AG08395 (cell line): ENCODE results near the gene IFT81.

ENCODE experiments used
- DNase-seq: peaks from one replicate; pipeline ENCODE4 v3.0.0; 2012; ENCODE audit warnings: mixed read lengths, low spot score

Gene IFT81

DNA sequence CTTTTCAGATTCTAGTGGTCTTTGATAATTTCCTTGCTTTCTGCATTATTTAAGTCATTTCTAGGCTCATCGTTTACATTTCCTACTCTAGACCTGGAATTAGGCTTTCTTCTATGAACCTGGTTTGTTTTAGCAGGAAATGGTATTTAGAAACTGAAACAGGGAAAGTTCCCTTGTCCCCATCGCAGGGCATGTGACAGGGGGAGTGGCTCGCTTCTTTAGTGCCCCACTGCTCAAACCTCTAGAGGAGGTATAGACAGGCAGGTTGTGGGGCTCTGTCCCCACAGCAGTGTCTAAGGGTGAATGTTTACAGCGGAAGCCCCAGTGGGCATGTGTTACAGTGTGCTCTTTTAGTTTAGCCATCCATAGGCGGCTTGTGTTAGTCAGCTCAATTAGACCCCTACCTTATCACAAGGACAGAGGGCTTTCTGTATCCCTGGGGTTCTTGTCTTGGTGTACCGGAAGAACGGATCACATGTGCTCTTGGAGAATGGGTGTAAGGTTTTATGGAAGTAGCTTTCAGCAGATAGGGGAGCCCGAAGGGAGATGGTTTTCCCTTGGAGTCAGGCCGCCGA is 25.0 kb downstream of the IFT81 start:
- DNase-seq = no peak

DNA sequence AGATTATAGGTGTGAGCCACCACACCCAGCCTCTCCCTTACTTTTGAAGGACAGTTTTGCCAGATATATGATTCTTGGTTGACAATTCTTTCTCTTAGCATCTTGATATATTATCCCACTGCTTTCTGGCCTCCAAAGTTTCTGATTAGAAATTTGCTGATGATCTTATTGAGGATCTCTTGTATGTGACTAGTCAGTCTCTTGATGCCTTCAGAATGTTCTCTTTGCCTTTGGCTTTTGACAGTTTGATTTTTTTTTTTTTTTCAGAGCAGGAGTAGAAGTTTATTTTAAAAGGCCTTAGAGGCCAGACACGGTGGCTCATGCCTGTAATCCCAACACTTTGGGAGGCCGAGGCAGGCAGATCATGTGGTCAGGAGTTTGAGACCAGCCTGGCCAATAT is 32.6 kb downstream of the IFT81 start:
- DNase-seq = no peak

DNA sequence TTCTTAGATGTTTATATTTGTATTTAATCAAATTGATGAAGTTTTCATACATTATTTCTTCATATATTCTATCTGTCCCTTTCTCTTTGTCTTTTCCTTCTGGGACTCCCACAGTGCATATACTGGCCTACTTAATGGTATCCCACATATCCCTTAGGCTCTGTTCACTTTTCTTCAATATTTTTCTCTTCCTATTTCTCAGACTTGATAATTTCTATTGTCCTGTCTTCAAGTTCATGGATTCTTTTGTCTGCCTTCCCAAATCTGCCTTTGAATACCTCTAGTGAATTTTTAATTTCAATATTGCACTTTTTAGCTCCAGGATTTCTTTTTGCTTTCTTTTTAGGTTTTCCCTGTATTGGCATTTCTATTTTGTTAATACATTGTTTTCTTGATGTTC is 33.4 kb downstream of the IFT81 start:
- DNase-seq = no peak

DNA sequence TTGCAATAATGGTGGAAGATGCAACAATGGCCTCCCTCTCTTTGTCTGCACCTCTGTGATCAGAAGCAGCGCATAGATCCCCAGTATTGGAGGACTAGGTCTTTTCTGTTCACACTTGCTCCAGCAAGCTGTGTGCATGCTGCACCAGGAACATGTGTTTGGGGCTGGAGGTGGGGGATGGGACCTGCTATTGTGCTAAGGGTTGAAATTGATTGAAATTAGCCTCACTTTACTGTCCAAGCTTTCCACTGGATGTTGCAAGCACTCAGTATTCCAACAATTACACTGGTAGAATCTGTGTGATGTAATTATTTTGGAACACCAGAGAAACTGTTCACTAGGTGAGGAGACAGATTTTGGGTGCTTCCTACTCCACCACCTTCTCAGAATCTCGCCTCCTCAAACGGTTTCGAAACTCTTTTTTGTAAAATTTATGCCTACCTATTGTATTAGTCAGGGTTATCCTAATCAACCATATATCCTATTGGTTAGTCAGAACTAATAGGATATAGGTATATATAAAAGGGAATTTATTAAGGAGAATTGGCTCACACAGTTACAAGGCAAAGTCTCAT is 35.6 kb downstream of the IFT81 start:
- no peak for DNase-seq

DNA sequence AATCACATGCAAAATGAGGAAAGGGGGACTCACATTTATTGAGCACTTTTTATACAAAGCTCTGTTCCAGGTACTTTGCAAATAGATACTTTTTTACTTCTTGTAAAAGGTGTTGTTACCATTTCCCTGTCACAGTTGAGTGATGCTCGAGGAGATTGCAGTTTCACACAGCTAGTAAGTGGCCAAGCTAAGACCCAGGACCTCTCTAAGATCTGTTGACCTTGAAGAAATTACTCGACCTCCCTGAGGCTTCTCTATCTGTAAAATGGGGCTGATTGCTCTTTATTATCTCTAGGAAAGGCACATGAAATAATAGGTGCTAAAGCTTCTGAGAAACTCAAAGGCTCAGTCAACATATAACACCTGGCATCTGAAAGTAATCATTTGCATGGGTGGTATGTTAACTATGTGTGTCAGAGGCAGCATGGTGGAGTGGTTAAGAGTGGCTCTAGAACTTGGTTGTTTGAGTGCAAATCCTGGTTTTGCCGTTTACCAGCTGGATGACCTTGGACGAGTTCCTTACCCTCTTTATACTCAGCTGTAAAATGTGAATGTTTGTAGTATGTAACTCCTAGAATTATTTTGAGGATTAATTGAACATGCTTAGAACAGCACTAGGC is 41.5 kb downstream of the IFT81 start:
- no peak for DNase-seq

DNA sequence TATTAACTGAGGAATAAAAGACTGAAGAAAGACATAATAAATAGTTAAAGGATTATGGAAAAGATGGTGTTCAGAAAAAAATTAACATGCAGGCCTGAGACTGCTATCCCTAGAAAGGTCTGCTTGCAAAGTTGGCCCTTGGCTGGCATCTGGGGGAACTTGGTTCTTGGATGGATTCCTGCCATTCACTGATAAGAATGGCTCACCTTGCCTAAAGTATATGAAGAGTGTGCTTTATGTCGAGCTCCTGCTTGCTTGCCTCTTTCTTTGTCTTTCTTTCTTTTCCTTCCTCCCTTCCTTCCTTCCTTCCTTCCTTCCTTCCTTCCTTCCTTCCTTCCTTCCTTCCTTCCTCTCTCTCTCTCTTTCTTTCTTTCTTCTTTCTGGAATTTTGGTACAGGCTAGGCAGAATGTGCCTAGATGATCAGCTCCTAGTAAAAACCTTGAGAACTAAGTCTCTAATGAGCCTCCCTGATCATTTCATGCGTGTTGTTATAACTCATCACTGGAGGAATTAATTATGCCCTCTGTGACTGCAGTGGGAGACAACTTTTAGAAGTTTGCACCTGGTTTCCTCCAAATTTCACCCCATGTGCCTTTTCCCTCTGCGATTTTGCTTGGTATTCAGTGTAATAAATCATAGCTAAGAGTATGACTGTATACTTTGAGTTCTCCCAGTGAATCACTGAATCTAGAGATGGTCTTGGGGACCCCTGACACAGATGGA is 44.7 kb downstream of the IFT81 start:
- no peak for DNase-seq

DNA sequence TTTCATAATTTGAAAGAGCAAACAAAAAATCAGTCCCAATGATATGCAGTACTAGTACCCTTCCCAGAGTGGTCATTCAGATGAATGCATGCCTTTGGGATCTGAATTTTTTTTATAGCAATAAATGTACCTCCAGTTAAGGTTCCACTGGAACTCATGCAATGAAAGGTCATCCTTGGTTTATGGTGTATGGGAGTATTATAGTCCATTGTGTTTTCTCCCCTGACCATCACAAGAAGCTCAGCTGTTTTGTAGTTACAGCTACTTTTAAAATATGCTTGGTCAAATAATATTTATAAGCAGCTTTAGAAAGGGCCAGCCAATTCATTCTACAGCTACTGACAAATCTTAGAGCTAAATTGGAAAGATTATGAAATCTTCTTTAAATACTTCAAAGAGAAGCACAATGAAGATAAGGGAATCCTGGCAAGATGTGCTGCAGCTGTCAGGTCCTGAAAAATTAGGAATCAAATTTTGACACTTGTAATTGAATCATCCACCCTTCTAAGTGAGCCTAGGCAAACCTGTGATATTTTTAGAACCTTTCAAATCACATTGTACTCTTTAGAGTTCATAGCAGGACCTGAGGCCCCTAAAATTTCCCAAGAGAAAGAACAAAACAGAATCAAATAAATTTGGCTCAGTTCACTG is 46.5 kb downstream of the IFT81 start:
- DNase-seq = no peak

DNA sequence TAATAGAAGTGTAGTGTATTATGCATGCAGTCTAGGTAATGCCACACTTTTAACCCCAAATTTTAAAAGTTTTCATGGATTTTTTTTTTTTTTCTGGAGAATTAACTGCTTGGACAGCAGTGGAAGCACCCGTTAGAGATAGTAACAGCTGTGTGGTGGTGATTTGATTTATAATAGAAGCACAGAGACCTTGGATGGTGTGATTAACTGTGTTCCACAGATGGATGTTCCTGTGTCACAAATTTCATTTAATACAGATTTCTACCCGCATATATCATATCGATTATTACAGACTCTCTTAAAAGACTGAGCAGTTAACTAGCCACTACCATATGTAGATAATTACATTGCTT is 47.0 kb downstream of the IFT81 start:
- DNase-seq = no peak

DNA sequence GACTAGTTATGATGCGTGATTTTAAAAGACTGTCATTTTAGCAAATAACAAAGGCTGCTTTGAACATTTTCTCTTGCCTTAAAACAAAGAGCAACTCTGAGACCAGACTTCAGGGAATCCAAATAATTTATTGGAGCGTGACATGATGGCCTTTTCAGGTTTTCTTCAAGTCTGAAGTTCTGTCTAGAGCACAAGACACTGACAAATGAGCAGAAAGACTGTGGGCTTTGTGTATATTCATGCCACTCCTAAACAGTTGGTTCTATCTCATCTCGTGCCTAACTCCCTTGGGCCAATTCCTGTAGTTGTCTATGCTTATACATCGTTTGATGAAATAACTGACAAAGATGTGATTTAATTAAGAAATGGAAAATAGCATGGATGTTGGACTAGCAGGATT is 47.5 kb downstream of the IFT81 start:
- no peak for DNase-seq

DNA sequence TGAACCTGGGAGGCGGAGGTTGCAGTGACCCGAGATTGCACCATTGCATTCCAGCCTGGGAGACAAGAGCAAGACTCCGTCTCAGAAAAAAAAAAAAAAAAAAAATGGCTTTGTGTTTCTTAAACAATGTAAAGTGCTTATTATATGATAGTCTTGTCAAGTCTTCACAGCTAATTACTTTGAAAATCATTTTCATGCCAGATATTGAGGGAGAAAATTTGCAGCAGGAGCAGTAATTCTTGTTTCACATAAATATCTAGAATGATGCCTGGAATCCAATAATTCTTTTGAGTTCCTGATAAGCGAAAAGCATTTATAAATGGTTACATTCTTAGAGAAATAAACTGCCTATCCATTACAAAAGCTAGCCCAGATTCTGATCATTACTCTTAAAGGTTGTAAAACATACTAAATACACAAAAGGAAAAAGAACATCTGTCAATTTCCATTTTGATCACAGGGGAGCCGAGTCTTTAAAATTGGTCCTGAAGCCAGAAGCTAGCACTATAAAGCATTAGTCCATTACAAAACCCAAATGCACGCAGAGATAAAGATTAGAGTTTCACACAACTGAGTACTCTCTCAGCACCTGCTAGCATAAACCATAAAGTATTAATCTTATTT is 50.3 kb downstream of the IFT81 start:
- DNase-seq = no peak

DNA sequence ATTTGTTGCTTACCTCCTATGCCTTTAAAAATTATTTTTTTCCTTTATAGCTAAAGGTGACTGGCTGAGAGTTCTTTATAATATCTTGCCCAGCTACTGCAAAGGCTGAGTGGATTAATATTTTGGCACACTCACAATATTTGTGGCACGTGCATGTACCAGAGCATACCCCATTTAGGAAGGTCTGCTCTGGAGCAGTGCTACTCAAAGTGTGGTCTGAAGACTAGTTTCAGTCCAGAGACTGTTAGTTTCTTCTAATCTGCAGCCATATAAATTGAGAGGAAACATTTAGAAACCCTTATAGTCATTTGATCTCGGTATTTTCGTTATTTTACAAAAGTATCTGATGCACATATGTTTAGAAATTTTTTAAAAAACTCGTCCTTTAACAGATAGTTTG is 51.0 kb downstream of the IFT81 start:
- no peak for DNase-seq

DNA sequence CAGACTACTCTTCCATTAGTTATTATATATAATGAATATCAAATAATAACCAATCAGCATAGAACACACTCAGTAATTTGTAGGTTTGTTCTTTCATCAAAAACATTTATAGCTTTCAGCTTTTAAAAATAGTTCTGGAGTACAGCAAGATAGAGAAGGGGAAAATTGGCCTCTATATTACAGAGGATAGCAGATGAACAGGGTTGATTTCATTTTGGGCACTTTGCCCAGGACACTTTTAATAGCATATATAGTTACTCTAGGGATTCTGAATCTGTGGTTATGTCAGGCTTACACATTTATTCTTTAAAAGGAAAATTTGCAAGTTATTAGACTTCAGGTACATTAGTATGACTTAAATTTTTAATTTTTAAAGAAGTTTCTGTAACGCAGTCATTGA is 52.6 kb downstream of the IFT81 start:
- DNase-seq = no peak

DNA sequence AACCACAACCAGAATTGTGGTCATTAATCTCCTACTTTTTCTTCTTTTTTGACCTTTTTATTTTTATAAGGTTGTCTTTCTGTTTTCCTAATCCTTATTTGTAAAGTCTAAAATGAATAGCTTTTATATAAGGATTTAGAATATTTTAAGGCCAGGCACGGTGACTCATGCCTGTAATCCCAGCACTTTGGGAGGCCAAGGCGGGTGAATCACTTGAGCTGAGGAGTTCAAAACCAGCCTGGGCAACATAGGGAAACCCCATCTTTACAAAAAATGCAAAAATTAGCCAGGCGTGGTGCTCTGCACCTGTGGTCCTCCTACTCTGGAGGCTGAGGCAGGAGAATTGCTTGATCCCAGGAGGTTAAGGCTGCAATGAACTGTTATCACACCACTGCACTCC is 55.1 kb downstream of the IFT81 start:
- no peak for DNase-seq

DNA sequence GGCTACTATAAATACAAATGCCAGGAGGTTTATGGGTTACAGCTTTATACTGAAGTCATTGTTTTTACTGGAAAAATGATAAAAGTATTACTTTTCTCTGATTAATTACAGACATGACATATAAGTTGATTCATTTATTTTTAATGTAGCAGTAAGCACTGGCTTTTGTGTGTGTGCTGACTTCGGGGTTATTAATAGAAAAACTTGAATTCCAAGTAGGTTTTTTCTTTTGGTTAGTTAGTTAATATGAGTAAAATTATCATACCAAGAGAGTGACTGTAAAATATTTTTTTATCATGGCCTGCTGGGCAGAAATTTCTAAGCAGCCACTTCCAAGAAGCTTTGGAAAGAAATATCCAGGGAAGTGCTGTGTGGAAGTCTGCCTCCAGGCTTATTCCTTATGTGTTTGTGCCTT is 56.4 kb downstream of the IFT81 start:
- peak; percentile 44 for DNase-seq

DNA sequence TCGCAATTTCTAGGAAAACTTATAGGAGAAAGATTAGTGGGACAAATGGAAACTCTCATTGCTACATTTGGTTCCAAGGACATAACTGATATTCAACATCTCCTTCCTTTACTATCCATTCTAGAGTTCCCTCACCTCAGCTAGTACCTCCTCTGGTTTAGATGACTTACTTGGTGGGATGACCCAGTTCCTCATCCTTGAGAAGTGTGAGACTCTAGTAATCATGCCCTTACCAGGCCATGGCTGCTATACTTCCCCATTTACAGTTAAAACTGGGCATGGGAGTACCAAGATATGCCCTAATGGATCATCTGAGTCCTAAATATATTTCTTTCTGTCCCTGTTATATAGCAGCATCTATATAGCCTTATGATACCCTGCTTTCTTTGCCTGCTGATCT is 58.1 kb downstream of the IFT81 start:
- no peak for DNase-seq

DNA sequence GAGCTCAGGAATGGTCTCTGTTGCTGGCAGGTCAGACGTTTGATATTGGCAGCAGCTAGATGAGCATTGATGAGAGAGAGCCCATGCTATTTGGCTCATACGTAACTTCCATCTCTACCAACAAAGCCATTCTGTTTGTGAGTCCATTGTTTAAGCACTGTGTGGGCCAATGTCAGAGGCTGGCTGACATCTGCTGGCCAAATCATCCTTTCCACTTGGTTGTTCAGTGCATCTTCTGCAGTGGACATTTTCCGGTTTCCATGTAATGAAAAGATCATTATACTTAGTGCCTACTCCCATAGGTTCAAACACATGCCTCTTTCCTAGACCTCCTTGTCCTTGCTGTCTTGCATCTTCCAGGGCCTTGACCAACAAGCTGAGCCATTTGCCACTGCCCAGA is 59.2 kb downstream of the IFT81 start:
- DNase-seq = no peak

DNA sequence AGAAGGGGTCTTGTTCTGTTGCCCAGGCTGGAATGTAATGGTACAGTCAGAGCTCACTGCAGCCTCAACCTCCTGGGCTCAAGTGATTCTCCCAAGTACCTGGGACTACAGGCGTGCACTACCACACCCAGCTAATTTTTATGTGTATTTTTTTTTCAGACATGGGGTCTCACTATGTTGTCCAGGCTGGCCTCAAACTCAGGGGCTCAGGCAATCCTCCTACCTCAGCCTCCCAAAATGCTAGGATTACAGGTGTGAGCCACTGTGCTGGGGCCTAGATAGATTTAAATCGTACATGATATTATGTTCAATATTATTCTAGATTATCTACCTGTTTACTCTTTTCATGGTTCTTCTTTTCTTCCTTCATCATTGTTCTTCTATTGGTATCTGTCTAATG is 61.5 kb downstream of the IFT81 start:
- no peak for DNase-seq

DNA sequence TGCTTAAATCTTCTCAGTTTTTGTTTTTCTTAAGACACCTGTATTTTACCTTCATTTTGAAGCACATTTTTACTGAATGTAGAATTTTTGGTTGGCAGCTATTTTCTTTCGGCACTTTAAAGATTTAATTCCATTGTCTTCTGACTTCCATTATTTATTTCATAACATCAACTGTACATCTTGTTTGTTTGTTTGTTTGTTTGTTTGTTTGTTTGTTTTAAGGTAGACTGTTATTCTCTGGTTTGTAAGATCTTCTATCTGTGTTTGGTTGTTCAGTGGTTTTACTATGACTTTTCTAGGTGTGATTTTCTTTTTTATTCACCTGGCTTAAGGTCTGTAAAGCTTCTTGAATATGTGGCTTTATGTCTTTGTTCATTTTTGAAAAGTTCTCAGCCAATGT is 61.9 kb downstream of the IFT81 start:
- DNase-seq = no peak

DNA sequence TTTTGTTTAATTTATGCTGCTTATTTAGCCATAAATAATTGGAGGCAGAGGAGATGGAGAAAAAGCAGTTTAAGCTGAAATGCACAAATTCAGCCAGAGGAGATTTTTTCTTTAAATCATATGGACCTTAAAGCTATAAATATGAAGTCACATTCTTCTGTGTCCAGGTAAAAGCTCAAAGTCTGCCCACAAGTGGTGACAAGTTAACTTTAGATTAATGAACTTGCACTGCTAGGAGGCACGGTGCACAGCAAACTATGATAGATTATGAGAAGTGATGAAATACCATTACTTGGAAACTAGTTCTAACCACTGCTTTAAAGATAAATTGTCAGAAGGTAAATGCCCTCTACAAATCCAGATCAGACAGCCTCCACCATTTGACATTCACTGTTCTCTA is 69.0 kb downstream of the IFT81 start:
- DNase-seq = no peak

DNA sequence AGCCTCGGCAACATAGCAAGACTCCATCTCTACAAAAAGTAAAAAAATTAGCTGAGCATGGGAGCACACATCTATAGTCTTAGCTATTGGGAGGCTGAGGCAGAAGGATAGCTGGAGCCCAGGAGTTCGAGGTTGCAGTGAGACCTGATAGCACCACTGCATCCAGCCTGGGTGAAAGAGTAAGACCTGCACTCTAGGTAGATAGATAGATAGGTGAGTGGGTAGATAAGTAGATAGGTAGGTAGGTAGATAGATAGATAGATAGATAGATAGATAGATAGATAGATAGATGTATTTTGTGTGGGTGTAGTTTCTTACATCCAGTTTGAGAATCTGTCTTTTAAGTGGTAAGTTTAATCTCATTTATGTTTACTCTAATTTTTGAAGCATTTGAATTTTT is 72.8 kb downstream of the IFT81 start:
- DNase-seq = no peak

DNA sequence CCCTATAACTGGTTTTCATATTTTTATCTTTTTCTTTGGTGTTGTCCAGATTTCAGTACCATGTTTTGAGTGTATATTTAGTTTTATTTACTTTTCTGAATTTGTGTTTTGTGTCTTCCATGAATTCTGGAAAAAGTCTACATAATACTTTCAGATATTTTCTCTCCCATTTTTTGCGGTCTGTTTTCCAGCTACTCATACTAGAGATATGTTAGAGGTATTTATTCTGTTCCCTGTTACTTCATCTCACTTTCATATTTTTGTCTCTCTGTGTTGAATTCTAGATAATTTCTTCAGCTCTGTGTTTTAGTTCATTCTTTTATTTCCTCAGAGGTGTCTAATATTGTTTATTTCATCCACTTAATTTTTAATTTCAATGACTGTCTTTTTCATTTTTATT is 74.2 kb downstream of the IFT81 start:
- DNase-seq = peak; percentile 7

DNA sequence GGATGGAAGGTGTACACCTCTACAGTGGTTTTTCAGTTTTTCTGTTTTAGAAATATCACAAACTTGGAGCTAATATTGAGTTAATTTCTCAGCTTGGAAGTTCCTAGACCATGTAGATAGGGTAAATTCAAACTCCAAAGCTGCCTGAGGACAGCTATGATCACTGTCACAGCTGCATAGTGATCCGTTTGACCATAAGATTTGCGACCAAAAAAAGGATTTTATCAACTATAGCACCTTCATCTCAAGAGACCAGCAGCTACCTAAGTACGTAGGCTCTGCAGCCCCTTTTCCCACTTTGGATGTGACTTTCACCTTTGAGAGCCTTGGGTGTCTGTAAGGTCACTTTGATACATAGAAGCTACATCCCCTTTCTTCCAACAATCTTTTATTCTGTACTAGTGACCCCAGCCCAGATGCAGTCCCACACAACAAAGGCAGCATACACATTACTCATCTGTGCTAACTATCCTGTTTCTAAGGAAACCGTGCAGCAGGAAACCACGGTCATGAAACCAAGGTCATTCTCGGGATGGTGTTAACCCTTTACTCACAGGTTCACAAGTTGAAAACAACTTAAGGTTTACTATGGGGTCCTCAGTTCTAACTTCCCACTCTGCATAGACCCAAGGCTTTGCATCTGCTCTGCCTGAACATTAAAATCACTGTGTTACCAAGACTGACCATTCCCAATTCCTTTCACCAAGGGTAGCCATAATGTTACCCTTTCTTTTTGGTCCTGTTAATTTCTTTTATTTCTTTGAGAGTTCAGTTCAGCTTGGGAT is 75.4 kb downstream of the IFT81 start:
- DNase-seq = peak; percentile 50
